Myometrial cell (primary cell): Measurements from ENCODE around the gene ERVFRD-1. TPM values are rescaled to one million over a fixed set of nuclear protein-coding genes. Genes with fewer than 3 reads are reported as not detected.

Source experiments
- total RNA-seq: library from RNA; depleted of rRNA; stranded (reverse); fragments of >200 nt; gene quantifications from 2 replicates; pipeline ENCODE4 v1.2.3, GENCODE V29; 2015

ERVFRD-1 gene, protein sequence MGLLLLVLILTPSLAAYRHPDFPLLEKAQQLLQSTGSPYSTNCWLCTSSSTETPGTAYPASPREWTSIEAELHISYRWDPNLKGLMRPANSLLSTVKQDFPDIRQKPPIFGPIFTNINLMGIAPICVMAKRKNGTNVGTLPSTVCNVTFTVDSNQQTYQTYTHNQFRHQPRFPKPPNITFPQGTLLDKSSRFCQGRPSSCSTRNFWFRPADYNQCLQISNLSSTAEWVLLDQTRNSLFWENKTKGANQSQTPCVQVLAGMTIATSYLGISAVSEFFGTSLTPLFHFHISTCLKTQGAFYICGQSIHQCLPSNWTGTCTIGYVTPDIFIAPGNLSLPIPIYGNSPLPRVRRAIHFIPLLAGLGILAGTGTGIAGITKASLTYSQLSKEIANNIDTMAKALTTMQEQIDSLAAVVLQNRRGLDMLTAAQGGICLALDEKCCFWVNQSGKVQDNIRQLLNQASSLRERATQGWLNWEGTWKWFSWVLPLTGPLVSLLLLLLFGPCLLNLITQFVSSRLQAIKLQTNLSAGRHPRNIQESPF
- not detected in 2 replicates for total RNA-seq

GRCh38 chr6:11110921-11111768 is at the start of gene ERVFRD-1:
ERVFRD-1 (minus strand) TSS chr6:11111725; CDS start chr6:11105310, 6,415 bp downstream.

GRCh38 chr6:11093626-11094410 is 17.7 kb downstream of the ERVFRD-1 start, which contains the start of gene SMIM13:
SMIM13 (plus strand) TSS chr6:11093834; CDS start chr6:11094314, 480 bp downstream.

Other genes with a start within 250 kb of the ERVFRD-1 start
- not detected in 2 replicates for gene GCM2, start 229.7 kb downstream of the ERVFRD-1 start, total RNA-seq
- gene SYCP2L, start 224.7 kb downstream of the ERVFRD-1 start, total RNA-seq = not detected in 2 replicates
- gene ELOVL2, start 67.4 kb downstream of the ERVFRD-1 start, total RNA-seq = not detected in 2 replicates
- gene SMIM13, start 17.9 kb downstream of the ERVFRD-1 start, total RNA-seq = 3.2 and 5.3 TPM in 2 replicates
- 4.6 and 7.8 TPM in 2 replicates for gene NEDD9, start 120.9 kb upstream of the ERVFRD-1 start, total RNA-seq